HG03571 (cell line): ENCODE data around the gene APEH.

Experiments used
- ATAC-seq: cut with Tn5 transposase; IDR thresholded peaks from one replicate; pipeline ENCODE4 v1.9.1; 2021; ENCODE audit not compliant: unreplicated experiment

Gene APEH

GRCh38 chr3:49723628-49724551, 49.7 kb downstream of the APEH start, which contains the start of gene GMPPB:
GMPPB (minus strand) TSS chr3:49723951; CDS start chr3:49723726, 225 bp downstream.
- ATAC-seq = peak; percentile 76

DNA sequence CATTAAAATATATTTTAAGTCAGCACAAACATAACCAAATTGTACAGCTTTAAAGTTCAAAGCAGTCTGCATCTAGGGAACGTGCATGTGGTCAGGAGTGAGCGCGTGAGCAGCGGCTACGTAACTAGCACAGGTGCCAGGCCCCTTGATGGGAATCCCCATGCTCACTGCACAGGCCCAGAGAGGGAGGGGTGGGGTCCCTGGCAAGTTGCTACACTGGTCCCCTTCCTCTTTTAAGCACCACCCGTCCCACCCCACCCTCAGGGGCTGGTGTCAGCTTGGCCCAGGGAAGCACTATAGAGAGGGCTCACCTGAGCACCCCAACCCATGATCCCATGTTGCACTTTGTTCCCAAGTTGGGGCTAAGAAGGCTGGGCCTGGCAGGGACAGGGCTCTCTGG, 50.4 kb downstream of the APEH start:
- no peak for ATAC-seq

GRCh38 chr3:49725906-49726681, 51.9 kb downstream of the APEH start:
- ATAC-seq = no peak

GRCh38 chr3:49727154-49727923, 53.2 kb downstream of the APEH start:
- no peak for ATAC-seq

DNA sequence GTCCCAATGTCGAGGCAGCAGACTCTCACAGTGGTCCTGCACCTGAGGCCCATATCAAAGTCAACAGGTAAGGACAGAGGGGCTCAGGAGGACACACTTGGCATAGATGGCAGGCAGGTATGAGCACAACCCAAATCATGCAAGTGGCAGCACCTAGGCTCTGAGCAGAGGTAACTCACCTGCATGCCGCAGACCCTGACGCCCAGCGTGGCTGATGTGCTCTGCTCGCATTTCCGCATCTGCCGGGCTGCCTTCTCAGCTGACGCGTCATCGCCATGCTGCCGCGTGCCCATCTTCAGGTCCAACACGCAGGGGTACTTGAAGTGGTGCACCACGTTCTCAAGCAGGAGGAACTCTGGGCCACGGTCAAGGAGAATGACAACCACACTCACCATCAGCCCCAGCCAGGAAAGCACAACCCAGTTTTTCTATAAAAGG, 53.8 kb downstream of the APEH start:
- ATAC-seq = no peak

GRCh38 chr3:49729966-49730609, 55.9 kb downstream of the APEH start:
- ATAC-seq = no peak

- no peak for ATAC-seq
Observed at GRCh38 chr3:49732597-49732996, 58.4 kb downstream of the APEH start.

GRCh38 chr3:49733551-49733950, 59.4 kb downstream of the APEH start:
- no peak for ATAC-seq
